HEK293 (cell line): ENCODE results near the gene MCAT.

Experiments
- CTCF ChIA-PET: fragments of 350-600 bp; formaldehyde crosslinking; extraction: SDS; loops from one replicate; lab custom pipeline; 2021; ENCODE audit warnings: antibody characterized with exemption; lab: Yijun Ruan, JAX
- POLR2A ChIA-PET: fragments of 300-600 bp; formaldehyde crosslinking; extraction: SDS; loops from one replicate; lab custom pipeline; 2020; ENCODE audit warnings: antibody characterized with exemption, inconsistent platforms; lab: Yijun Ruan, JAX
- H3K27ac ChIP-seq: fragments of 200-500 bp; sonication (Bioruptor generic); 2 replicates; pipeline ENCODE4 v1.5.1; 2014; ENCODE audit warnings: low read depth, low read length, control low read depth, inconsistent platforms; ENCODE audit errors: extremely low read depth
- H3K36me3 ChIP-seq, 2 experiments: fragments of 200-500 bp in 1 of 2; sonication (Bioruptor generic) in 1 of 2; 1 replicate in 1 of 2; 2 replicates in 1 of 2; pipeline ENCODE4 v1.5.1; 2014 to 2017; ENCODE audit warnings: inconsistent platforms in 2 of 2, low read length in 2 of 2; ENCODE audit not compliant: control insufficient read depth in 2 of 2, insufficient read depth in 1 of 2
- H3K4me1 ChIP-seq: fragments of 200-500 bp; sonication (Bioruptor generic); 2 replicates; pipeline ENCODE4 v1.5.1; 2014; ENCODE audit warnings: mild to moderate bottlenecking, low read length, inconsistent platforms; ENCODE audit not compliant: control insufficient read depth, insufficient read depth
- H3K4me3 ChIP-seq: 2 replicates; pipeline ENCODE4 v1.5.1; 2011; ENCODE audit warnings: low read depth, mild to moderate bottlenecking, control low read depth, low read length, moderate library complexity
- H3K9me3 ChIP-seq: fragments of 200-500 bp; sonication (Bioruptor generic); 2 replicates; pipeline ENCODE4 v1.5.1; 2014; ENCODE audit warnings: low read depth, low read length, inconsistent platforms; ENCODE audit not compliant: control insufficient read depth, insufficient read depth
- BCL11B ChIP-seq: fragments of 450-650 bp; formaldehyde crosslinking; IDR thresholded peaks from 2 replicates; pipeline ENCODE4 v1.5.1; 2016; ENCODE audit warnings: low read depth, missing biosample characterization, missing genetic modification characterization
- BCL6B ChIP-seq: fragments of 450-650 bp; formaldehyde crosslinking; IDR thresholded peaks from 2 replicates; pipeline ENCODE4 v1.5.1; 2017; ENCODE audit warnings: missing biosample characterization, missing genetic modification characterization
- FEZF1 ChIP-seq: fragments of 450-650 bp; formaldehyde crosslinking; IDR thresholded peaks from 2 replicates; pipeline ENCODE4 v1.5.1; 2016; ENCODE audit warnings: missing biosample characterization, missing genetic modification characterization
- GLIS2 ChIP-seq: fragments of 450-650 bp; formaldehyde crosslinking; IDR thresholded peaks from 2 replicates; pipeline ENCODE4 v1.5.1; 2016; ENCODE audit warnings: missing biosample characterization, missing genetic modification characterization
- KLF10 ChIP-seq: fragments of 450-650 bp; IDR thresholded peaks from 2 replicates; pipeline ENCODE4 v1.5.1; 2018; ENCODE audit warnings: missing biosample characterization, mild to moderate bottlenecking, missing genetic modification characterization
- KLF16 ChIP-seq: fragments of 450-650 bp; formaldehyde crosslinking; IDR thresholded peaks from 2 replicates; pipeline ENCODE4 v1.5.1; 2017; ENCODE audit warnings: missing biosample characterization, missing genetic modification characterization
- KLF7 ChIP-seq: fragments of 450-650 bp; formaldehyde crosslinking; IDR thresholded peaks from 2 replicates; pipeline ENCODE4 v1.5.1; 2016; ENCODE audit warnings: missing biosample characterization, missing genetic modification characterization, borderline replicate concordance
- SCRT2 ChIP-seq: fragments of 450-650 bp; formaldehyde crosslinking; IDR thresholded peaks from 2 replicates; pipeline ENCODE4 v1.5.1; 2016; ENCODE audit warnings: missing biosample characterization, missing genetic modification characterization
- ZFP69B ChIP-seq: fragments of 450-650 bp; formaldehyde crosslinking; IDR thresholded peaks from 2 replicates; pipeline ENCODE4 v1.5.1; 2016; ENCODE audit warnings: missing biosample characterization, missing genetic modification characterization
- ZIC2 ChIP-seq: fragments of 450-650 bp; formaldehyde crosslinking; IDR thresholded peaks from 2 replicates; pipeline ENCODE4 v1.5.1; 2016; ENCODE audit warnings: missing biosample characterization, missing genetic modification characterization
- ZNF132 ChIP-seq: fragments of 450-650 bp; formaldehyde crosslinking; IDR thresholded peaks from 2 replicates; pipeline ENCODE4 v1.5.1; 2017; ENCODE audit warnings: missing biosample characterization, missing genetic modification characterization, borderline replicate concordance
- ZNF133 ChIP-seq: fragments of 450-650 bp; formaldehyde crosslinking; IDR thresholded peaks from 2 replicates; pipeline ENCODE4 v1.5.1; 2016; ENCODE audit warnings: missing biosample characterization, missing genetic modification characterization
- ZNF169 ChIP-seq: fragments of 450-650 bp; formaldehyde crosslinking; IDR thresholded peaks from 2 replicates; pipeline ENCODE4 v1.5.1; 2016; ENCODE audit warnings: missing biosample characterization, missing genetic modification characterization
- ZNF223 ChIP-seq: fragments of 450-650 bp; formaldehyde crosslinking; IDR thresholded peaks from 2 replicates; pipeline ENCODE4 v1.5.1; 2016; ENCODE audit warnings: missing biosample characterization, missing genetic modification characterization
- ZNF239 ChIP-seq: fragments of 450-650 bp; formaldehyde crosslinking; IDR thresholded peaks from 2 replicates; pipeline ENCODE4 v1.5.1; 2016; ENCODE audit warnings: missing biosample characterization, missing genetic modification characterization
- ZNF280C ChIP-seq: fragments of 450-650 bp; formaldehyde crosslinking; IDR thresholded peaks from 2 replicates; pipeline ENCODE4 v1.5.1; 2016; ENCODE audit warnings: missing biosample characterization, missing genetic modification characterization
- ZNF335 ChIP-seq: fragments of 450-650 bp; formaldehyde crosslinking; conservative IDR thresholded peaks from 2 replicates; pipeline ENCODE4 v1.5.1; 2016; ENCODE audit warnings: missing biosample characterization, missing genetic modification characterization
- ZNF341 ChIP-seq: fragments of 450-650 bp; formaldehyde crosslinking; IDR thresholded peaks from 2 replicates; pipeline ENCODE4; 2016; ENCODE audit warnings: low read depth, missing biosample characterization, missing genetic modification characterization
- ZNF366 ChIP-seq: fragments of 450-650 bp; formaldehyde crosslinking; conservative IDR thresholded peaks from 2 replicates; pipeline ENCODE4 v1.5.1; 2016; ENCODE audit warnings: missing biosample characterization, missing genetic modification characterization
- ZNF501 ChIP-seq: fragments of 450-650 bp; formaldehyde crosslinking; IDR thresholded peaks from 2 replicates; pipeline ENCODE4 v1.5.1; 2016; ENCODE audit warnings: missing biosample characterization, missing genetic modification characterization
- ZNF558 ChIP-seq: fragments of 450-650 bp; formaldehyde crosslinking; IDR thresholded peaks from 2 replicates; pipeline ENCODE4 v1.5.1; 2016; ENCODE audit warnings: missing biosample characterization, missing genetic modification characterization
- ZNF624 ChIP-seq: fragments of 450-650 bp; formaldehyde crosslinking; IDR thresholded peaks from 2 replicates; pipeline ENCODE4 v1.5.1; 2017; ENCODE audit warnings: missing biosample characterization, missing genetic modification characterization
- ZNF629 ChIP-seq: fragments of 450-650 bp; formaldehyde crosslinking; IDR thresholded peaks from 2 replicates; pipeline ENCODE4 v1.5.1; 2017; ENCODE audit warnings: missing biosample characterization, missing genetic modification characterization
- ZNF670 ChIP-seq: fragments of 450-650 bp; formaldehyde crosslinking; IDR thresholded peaks from 2 replicates; pipeline ENCODE4 v1.5.1; 2016; ENCODE audit warnings: missing biosample characterization, missing genetic modification characterization, low read depth
- ZNF76 ChIP-seq: fragments of 450-650 bp; formaldehyde crosslinking; IDR thresholded peaks from 2 replicates; pipeline ENCODE4; 2016; ENCODE audit warnings: low read depth, missing biosample characterization, missing genetic modification characterization, borderline replicate concordance
- ZNF777 ChIP-seq: fragments of 450-650 bp; formaldehyde crosslinking; IDR thresholded peaks from 2 replicates; pipeline ENCODE4 v1.5.1; 2017; ENCODE audit warnings: missing biosample characterization, missing genetic modification characterization, borderline replicate concordance
- ZNF837 ChIP-seq: fragments of 450-650 bp; formaldehyde crosslinking; IDR thresholded peaks from 2 replicates; pipeline ENCODE4 v1.5.1; 2016; ENCODE audit warnings: missing biosample characterization, missing genetic modification characterization
- ZSCAN16 ChIP-seq: fragments of 450-650 bp; formaldehyde crosslinking; IDR thresholded peaks from 2 replicates; pipeline ENCODE4 v1.5.1; 2016; ENCODE audit warnings: missing biosample characterization, missing genetic modification characterization
- TF ChIP-seq, protein P1 (sequence below): sonication (generic); formaldehyde crosslinking; IDR thresholded peaks from 2 replicates; pipeline ENCODE4 v1.8.1; 2022; ENCODE audit warnings: mild to moderate bottlenecking, moderate library complexity, missing genetic modification reagents
- TF ChIP-seq, protein P2 (sequence below): fragments of 450-650 bp; formaldehyde crosslinking; IDR thresholded peaks from 2 replicates; pipeline ENCODE4 v1.5.0; 2017; ENCODE audit warnings: missing biosample characterization, missing genetic modification characterization, borderline replicate concordance

Gene MCAT

DNA sequence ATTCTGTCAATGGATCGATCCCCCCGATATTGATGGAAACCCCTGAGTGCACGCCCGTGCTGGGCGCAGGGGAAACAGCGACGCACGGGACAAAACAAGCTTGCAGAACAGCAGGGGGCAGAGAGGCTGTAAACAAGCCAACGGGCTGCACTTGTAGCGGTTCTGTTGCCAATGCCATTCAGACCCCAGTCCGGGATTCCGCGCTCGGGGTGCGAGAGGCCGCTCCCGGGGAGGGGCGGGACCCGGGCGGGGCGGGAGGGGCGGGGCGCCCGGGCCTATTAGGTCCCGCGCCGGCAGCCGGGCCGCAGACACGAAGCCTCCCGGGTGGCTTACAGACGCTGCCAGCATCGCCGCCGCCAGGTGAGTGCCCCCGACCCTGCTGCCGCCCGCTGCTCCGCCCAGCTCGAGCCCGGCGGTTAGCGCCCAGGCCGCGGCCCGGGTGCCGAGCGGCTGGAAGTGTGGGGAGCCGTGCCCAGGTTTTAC, 32.7 kb downstream of the MCAT start, which contains the start of gene BIK (continued):
- TF ChIP-seq ZNF335 (tag by site-specific recombination): peak; percentile 63
- TF ChIP-seq ZNF629 (tag by site-specific recombination): no peak
- no peak for TF ChIP-seq ZNF76 (tag by site-specific recombination)
- no peak; the same call in 1 of the 2 replicates for TF ChIP-seq GLIS2 (tag by site-specific recombination)
- TF ChIP-seq ZIC2 (tag by site-specific recombination): peak; percentile 73; the same call in 1 of the 2 replicates
- peak; percentile 50; the same call in 1 of the 2 replicates for TF ChIP-seq KLF16 (tag by site-specific recombination)
- TF ChIP-seq ZNF280C (tag by site-specific recombination): no peak
- TF ChIP-seq ZNF341: no peak
- TF ChIP-seq, all 188 proteins: peak for 16

GRCh38 chr22:43109921-43110443, 33.2 kb downstream of the MCAT start:
- H3K9me3 ChIP-seq: no peaks in the 10 kb centered on the region
- ChIA-PET CTCF (interaction anchor here (0.7 to 1.0 kb wide), 2 partner anchors 9 to 35 kb away, joined by 3 read pairs; no protein-coding TSS in a partner anchor), POLR2A (interaction anchor here (1.1 kb wide), 1 partner anchor 10 kb away, joined by 4 read pairs; no protein-coding TSS in a partner anchor)
- no peaks in the 10 kb centered on the region for H3K36me3 ChIP-seq
- no peak overlapping the region for H3K27ac ChIP-seq
- H3K4me3 ChIP-seq: peak overlapping the region; percentile 46
- peaks cover 3% of the 10 kb centered on the region; the same call in 1 of the 2 replicates for H3K4me1 ChIP-seq
- TF ChIP-seq ZNF239 (tag by site-specific recombination) (no peak), SCRT2 (tag by site-specific recombination) (no peak), FEZF1 (tag by site-specific recombination) (no peak), ZFP69B (no peak), BCL6B (tag by site-specific recombination) (no peak), ZNF624 (tag by site-specific recombination) (no peak), ZNF670 (tag by site-specific recombination) (no peak), ZNF133 (tag by site-specific recombination) (no peak), ZSCAN16 (no peak), ZNF777 (peak; percentile 66; the same call in 1 of the 2 replicates), KLF7 (tag by site-specific recombination) (no peak), ZNF366 (tag by site-specific recombination) (no peak), GLIS2 (tag by site-specific recombination) (no peak), ZNF837 (tag by site-specific recombination) (no peak), ZNF169 (tag by site-specific recombination) (peak; percentile 21; the same call in 1 of the 2 replicates), ZNF132 (no peak), ZNF501 (no peak), ZNF223 (tag by site-specific recombination) (no peak), KLF10 (tag by site-specific recombination) (peak; percentile 73), BCL11B (tag by site-specific recombination) (no peak), ZNF558 (tag by site-specific recombination) (0 out of 2 replicates have a peak, but pooled peaks have one; percentile 13)
- TF ChIP-seq, protein P1, sequence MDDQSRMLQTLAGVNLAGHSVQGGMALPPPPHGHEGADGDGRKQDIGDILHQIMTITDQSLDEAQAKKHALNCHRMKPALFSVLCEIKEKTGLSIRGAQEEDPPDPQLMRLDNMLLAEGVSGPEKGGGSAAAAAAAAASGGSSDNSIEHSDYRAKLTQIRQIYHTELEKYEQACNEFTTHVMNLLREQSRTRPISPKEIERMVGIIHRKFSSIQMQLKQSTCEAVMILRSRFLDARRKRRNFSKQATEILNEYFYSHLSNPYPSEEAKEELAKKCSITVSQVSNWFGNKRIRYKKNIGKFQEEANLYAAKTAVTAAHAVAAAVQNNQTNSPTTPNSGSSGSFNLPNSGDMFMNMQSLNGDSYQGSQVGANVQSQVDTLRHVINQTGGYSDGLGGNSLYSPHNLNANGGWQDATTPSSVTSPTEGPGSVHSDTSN (CRISPR knock-in tag): no peak
- TF ChIP-seq, protein P2, sequence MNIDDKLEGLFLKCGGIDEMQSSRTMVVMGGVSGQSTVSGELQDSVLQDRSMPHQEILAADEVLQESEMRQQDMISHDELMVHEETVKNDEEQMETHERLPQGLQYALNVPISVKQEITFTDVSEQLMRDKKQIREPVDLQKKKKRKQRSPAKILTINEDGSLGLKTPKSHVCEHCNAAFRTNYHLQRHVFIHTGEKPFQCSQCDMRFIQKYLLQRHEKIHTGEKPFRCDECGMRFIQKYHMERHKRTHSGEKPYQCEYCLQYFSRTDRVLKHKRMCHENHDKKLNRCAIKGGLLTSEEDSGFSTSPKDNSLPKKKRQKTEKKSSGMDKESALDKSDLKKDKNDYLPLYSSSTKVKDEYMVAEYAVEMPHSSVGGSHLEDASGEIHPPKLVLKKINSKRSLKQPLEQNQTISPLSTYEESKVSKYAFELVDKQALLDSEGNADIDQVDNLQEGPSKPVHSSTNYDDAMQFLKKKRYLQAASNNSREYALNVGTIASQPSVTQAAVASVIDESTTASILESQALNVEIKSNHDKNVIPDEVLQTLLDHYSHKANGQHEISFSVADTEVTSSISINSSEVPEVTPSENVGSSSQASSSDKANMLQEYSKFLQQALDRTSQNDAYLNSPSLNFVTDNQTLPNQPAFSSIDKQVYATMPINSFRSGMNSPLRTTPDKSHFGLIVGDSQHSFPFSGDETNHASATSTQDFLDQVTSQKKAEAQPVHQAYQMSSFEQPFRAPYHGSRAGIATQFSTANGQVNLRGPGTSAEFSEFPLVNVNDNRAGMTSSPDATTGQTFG (tag by site-specific recombination): no peak
